H9 (cell line): ENCODE data around the gene SLC6A19. TPM values are rescaled to one million over a fixed set of nuclear protein-coding genes. Genes with fewer than 3 reads are reported as not detected.
A peak's percentile ranks its signal among the peaks of the same experiment; 100 is the strongest.

Experiments
- DNase-seq: peaks from one replicate; pipeline ENCODE4 v3.0.0-alpha.2; 2017
- H2AFZ ChIP-seq: one replicate; pipeline ENCODE4 v1.6.1; 2013; ENCODE audit warnings: mild to moderate bottlenecking, low read length, control low read depth, moderate library complexity
- H2AK5ac ChIP-seq: 2 replicates; pipeline ENCODE4 v1.6.1; 2013; ENCODE audit warnings: low read length, control low read depth, mixed read lengths; ENCODE audit not compliant: insufficient read length
- H2BK120ac ChIP-seq: one replicate; pipeline ENCODE4 v1.6.1; 2013; ENCODE audit warnings: low read depth, mild to moderate bottlenecking, low read length, control low read depth, inconsistent platforms; ENCODE audit not compliant: poor library complexity, severe bottlenecking
- H2BK12ac ChIP-seq: 2 replicates; pipeline ENCODE4 v1.6.1; 2013; ENCODE audit warnings: low read length, control low read depth, mixed read lengths, low read depth; ENCODE audit not compliant: insufficient read length
- H2BK15ac ChIP-seq: 2 replicates; pipeline ENCODE4 v1.6.1; 2013; ENCODE audit warnings: low read depth, low read length, control low read depth
- H2BK20ac ChIP-seq: one replicate; pipeline ENCODE4 v1.6.1; 2013; ENCODE audit warnings: low read depth, mild to moderate bottlenecking, low read length, control low read depth, inconsistent platforms; ENCODE audit not compliant: poor library complexity, severe bottlenecking
- H2BK5ac ChIP-seq: 2 replicates; pipeline ENCODE4 v1.6.1; 2013; ENCODE audit warnings: low read length, control low read depth, mixed read lengths; ENCODE audit not compliant: insufficient read length
- H3K14ac ChIP-seq: 2 replicates; pipeline ENCODE4 v1.6.1; 2013; ENCODE audit warnings: low read length, control low read depth; ENCODE audit not compliant: insufficient read depth
- H3K18ac ChIP-seq: 2 replicates; pipeline ENCODE4 v1.6.1; 2013; ENCODE audit warnings: low read depth, mild to moderate bottlenecking, mixed read lengths, low read length, control low read depth; ENCODE audit not compliant: insufficient read length
- H3K23ac ChIP-seq: 2 replicates; pipeline ENCODE4 v1.6.1; 2013; ENCODE audit warnings: low read length, control low read depth, mixed read lengths, low read depth; ENCODE audit not compliant: insufficient read length
- H3K23me2 ChIP-seq: 2 replicates; pipeline ENCODE4 v1.6.1; 2013; ENCODE audit warnings: low read depth, mild to moderate bottlenecking, mixed read lengths, low read length, control low read depth; ENCODE audit not compliant: insufficient read length, poor library complexity, severe bottlenecking
- H3K27ac ChIP-seq: 2 replicates; pipeline ENCODE4 v1.5.1; 2013; ENCODE audit warnings: low read length, control low read depth, mixed read lengths, low read depth; ENCODE audit not compliant: insufficient read length
- H3K27me3 ChIP-seq: 2 replicates; pipeline ENCODE4 v1.6.1; 2013; ENCODE audit warnings: low read length, control low read depth, inconsistent platforms; ENCODE audit not compliant: insufficient read depth
- H3K4ac ChIP-seq: 2 replicates; pipeline ENCODE4 v1.6.1; 2013; ENCODE audit warnings: low read depth, mild to moderate bottlenecking, control low read depth, inconsistent platforms, low read length, moderate library complexity
- H3K4me1 ChIP-seq: 2 replicates; pipeline ENCODE4 v1.6.1; 2013; ENCODE audit warnings: low read length, control low read depth, inconsistent platforms; ENCODE audit not compliant: insufficient read depth
- H3K4me2 ChIP-seq: 2 replicates; pipeline ENCODE4 v1.6.1; 2013; ENCODE audit warnings: low read length, control low read depth, mixed read lengths; ENCODE audit not compliant: insufficient read length, insufficient read depth
- H3K56ac ChIP-seq: 2 replicates; pipeline ENCODE4 v1.6.1; 2013; ENCODE audit warnings: low read depth, mild to moderate bottlenecking, mixed read lengths, low read length, control low read depth; ENCODE audit not compliant: insufficient read length
- H3K79me1 ChIP-seq: 2 replicates; pipeline ENCODE4 v1.6.1; 2013; ENCODE audit warnings: low read depth, mild to moderate bottlenecking, moderate library complexity, low read length, control low read depth, inconsistent platforms; ENCODE audit not compliant: insufficient read depth, poor library complexity, severe bottlenecking
- H3K79me2 ChIP-seq: 2 replicates; pipeline ENCODE4 v1.6.1; 2013; ENCODE audit warnings: low read length, control low read depth, inconsistent platforms; ENCODE audit not compliant: insufficient read depth
- H3K9ac ChIP-seq: 2 replicates; pipeline ENCODE4 v1.6.1; 2013; ENCODE audit warnings: low read length, control low read depth, mixed read lengths; ENCODE audit not compliant: insufficient read length; ENCODE audit errors: extremely low read depth
- H3K9me3 ChIP-seq: one replicate; pipeline ENCODE4 v1.6.1; 2013; ENCODE audit warnings: low read depth, low read length, inconsistent platforms; ENCODE audit not compliant: control insufficient read depth
- H3T11ph ChIP-seq: one replicate; pipeline ENCODE4 v1.6.1; 2013; ENCODE audit warnings: mild to moderate bottlenecking, low read length, control low read depth, inconsistent platforms
- H4K20me1 ChIP-seq: one replicate; pipeline ENCODE4 v1.6.1; 2013; ENCODE audit not compliant: control insufficient read depth, insufficient read length, insufficient read depth
- H4K5ac ChIP-seq: 2 replicates; pipeline ENCODE4 v1.6.1; 2013; ENCODE audit warnings: low read depth, mild to moderate bottlenecking, mixed read lengths, low read length, control low read depth; ENCODE audit not compliant: insufficient read length
- H4K8ac ChIP-seq: replicated peaks from 2 replicates; pipeline ENCODE4 v1.6.1; 2013; ENCODE audit warnings: low read length, control low read depth, mixed read lengths, low read depth; ENCODE audit not compliant: insufficient read length
- H4K91ac ChIP-seq: 2 replicates; pipeline ENCODE4 v1.6.1; 2013; ENCODE audit warnings: low read depth, mild to moderate bottlenecking, moderate library complexity, mixed read lengths, low read length, control low read depth; ENCODE audit not compliant: insufficient read length
- H3K27ac Mint-ChIP-seq, 3 experiments: 2 replicates in 2 of 3; 3 replicates in 1 of 3; pipeline ENCODE4 v1.8.0; 2020 to 2021; ENCODE audit warnings: mixed read lengths in 3 of 3, mild to moderate bottlenecking in 1 of 3, moderate library complexity in 1 of 3
- H3K27me3 Mint-ChIP-seq: 2 replicates; pipeline ENCODE4 v1.8.0; 2021; ENCODE audit warnings: low read depth, mild to moderate bottlenecking, moderate library complexity, mixed read lengths
- H3K36me3 Mint-ChIP-seq, 3 experiments: 2 replicates in 2 of 3; 3 replicates in 1 of 3; pipeline ENCODE4 v1.8.0; 2020 to 2021; ENCODE audit warnings: low read depth in 3 of 3, mixed read lengths in 3 of 3; ENCODE audit not compliant: insufficient read depth in 1 of 3
- H3K4me1 Mint-ChIP-seq, 2 experiments: 2 replicates each; pipeline ENCODE4 v1.8.0; 2020; ENCODE audit warnings: mixed read lengths in 2 of 2
- H3K4me3 Mint-ChIP-seq, 2 experiments: 2 replicates in 1 of 2; 3 replicates in 1 of 2; pipeline ENCODE4 v1.8.0; 2020 to 2021; ENCODE audit warnings: mild to moderate bottlenecking in 2 of 2, mixed read lengths in 2 of 2, moderate library complexity in 1 of 2
- H3K9me3 Mint-ChIP-seq, 2 experiments: 2 replicates in 1 of 2; 3 replicates in 1 of 2; pipeline ENCODE4 v1.8.0; 2020; ENCODE audit warnings: mild to moderate bottlenecking in 2 of 2, mixed read lengths in 2 of 2, moderate library complexity in 1 of 2
- CTCF ChIP-seq: fragments of 200-600 bp; sonication (generic); conservative IDR thresholded peaks from 3 replicates; pipeline ENCODE4 v1.8.0; 2021; ENCODE audit warnings: antibody characterized with exemption, mild to moderate bottlenecking
- WGBS: extraction: QIAGEN DNeasy Blood & Tissue Kit; methylation state at CpG from one replicate; pipeline ENCODE4 v1.1.7; 2013; ENCODE audit warnings: missing lambda C conversion rate, low lambda C conversion rate, mixed read lengths; ENCODE audit not compliant: insufficient read length; ENCODE audit errors: extremely low coverage; 5-methylcytosine and 5-hydroxymethylcytosine counted together
- total RNA-seq: library from RNA; stranded (reverse); gene quantifications from 2 replicates; pipeline ENCODE4 v1.2.1, GENCODE V29; 2021

Gene SLC6A19
- total RNA-seq, 1 experiment from 2014 or later = not detected

- H4K8ac ChIP-seq = no peak overlapping the region
- no peak overlapping the region for H3K56ac ChIP-seq
- H3K14ac ChIP-seq = no peak overlapping the region
- no peak overlapping the region for H3K4ac ChIP-seq
- no peaks in the 10 kb centered on the region for H3K23me2 ChIP-seq
- peaks cover 0 to 2% of the 10 kb centered on the region in 2 experiments; a peak in 1 of 4 replicates for H3K4me1 Mint-ChIP-seq
- no peak overlapping the region for H2AFZ ChIP-seq
- H2BK120ac ChIP-seq = no peak overlapping the region
- peak overlapping the region in 1 of 3 experiments; percentile 44; a peak in 1 of 7 replicates for H3K27ac Mint-ChIP-seq
- no peaks in the 10 kb centered on the region for H3K79me2 ChIP-seq
- no peak for TF ChIP-seq CTCF
- H3K27me3 Mint-ChIP-seq = peaks cover 12% of the 10 kb centered on the region
- DNase-seq = no peak
- no peak overlapping the region for H2BK5ac ChIP-seq
- H3K9me3 ChIP-seq = no peaks in the 10 kb centered on the region
- no peak overlapping the region for H2BK20ac ChIP-seq
- H3K79me1 ChIP-seq = no peaks in the 10 kb centered on the region
- no peak overlapping the region for H3K27ac ChIP-seq
- no peak overlapping the region for H4K5ac ChIP-seq
- no peak overlapping the region for H4K91ac ChIP-seq
- no peaks in the 10 kb centered on the region for H3K9me3 Mint-ChIP-seq
- H3K4me2 ChIP-seq = no peak overlapping the region
- H3K18ac ChIP-seq = no peak overlapping the region
- no peaks in the 10 kb centered on the region for H3K36me3 Mint-ChIP-seq
- WGBS = no CpG with 5 or more reads among the region's 8 CpGs
- no peak overlapping the region for H2BK15ac ChIP-seq
- H3K4me1 ChIP-seq = no peaks in the 10 kb centered on the region
- no peak overlapping the region for H3K4me3 Mint-ChIP-seq
- no peak overlapping the region for H3T11ph ChIP-seq
- H4K20me1 ChIP-seq = no peaks in the 10 kb centered on the region
- no peak overlapping the region for H3K23ac ChIP-seq
- no peaks in the 10 kb centered on the region for H3K27me3 ChIP-seq
- no peak overlapping the region for H2AK5ac ChIP-seq
- H2BK12ac ChIP-seq = no peak overlapping the region
- no peak overlapping the region for H3K9ac ChIP-seq
These were observed 26.4 kb upstream of the SLC6A19 start for GRCh38 chr5:1175015-1175414.
